PC-9 (cell line): ENCODE results near the gene DERL2. TPM values are rescaled to one million over a fixed set of nuclear protein-coding genes. Genes with fewer than 3 reads are reported as not detected.
A peak's percentile ranks its signal among the peaks of the same experiment; 100 is the strongest.

ENCODE experiments used
- BruUV-seq: library from RNA; stranded (reverse); fragments of 400-500 nt; replicated peaks from 2 replicates; lab custom pipeline; 2021; lab: Mats Ljungman, UMichigan
- CTCF ChIA-PET: fragments of 300-600 bp; sonication (Branson Sonifier 250); formaldehyde crosslinking; loops from one replicate; lab custom pipeline; 2022; ENCODE audit warnings: antibody characterized with exemption; lab: Charles Lee
- POLR2A ChIA-PET: fragments of 300-600 bp; sonication (Branson Sonifier 250); formaldehyde crosslinking; loops from one replicate; lab custom pipeline; 2022; ENCODE audit warnings: antibody characterized with exemption; ENCODE audit not compliant: unreplicated experiment; lab: Charles Lee
- DNase-seq, 2 experiments: peaks; one replicate each; pipeline versions ENCODE4 v3.0.0 to v3.0.0-alpha.2; 2015 to 2022; ENCODE audit warnings: mixed read lengths in 1 of 2
- H2AFZ ChIP-seq: fragments of 200-600 bp; sonication (generic); 2 replicates; pipeline ENCODE4 v1.8.1; 2017; ENCODE audit warnings: antibody characterized with exemption
- H3F3A ChIP-seq: fragments of 200-600 bp; sonication (generic); 2 replicates; pipeline ENCODE4 v1.8.1; 2017; ENCODE audit warnings: antibody characterized with exemption, mild to moderate bottlenecking, low read depth; ENCODE audit not compliant: insufficient read depth
- H3K27ac ChIP-seq: fragments of 200-600 bp; sonication (generic); 2 replicates; pipeline ENCODE4 v1.6.1; 2016; ENCODE audit warnings: mixed run types
- H3K27me3 ChIP-seq: fragments of 200-600 bp; sonication (generic); 2 replicates; pipeline ENCODE4 v1.6.1; 2016; ENCODE audit warnings: low read depth, mixed run types; ENCODE audit not compliant: insufficient read depth
- H3K36me3 ChIP-seq: fragments of 200-600 bp; sonication (generic); 2 replicates; pipeline ENCODE4 v1.6.1; 2016; ENCODE audit warnings: low read depth, mixed run types
- H3K4me1 ChIP-seq: fragments of 200-600 bp; sonication (generic); replicated peaks from 2 replicates; pipeline ENCODE4 v1.6.1; 2016; ENCODE audit warnings: mixed run types; ENCODE audit not compliant: insufficient read depth
- H3K4me2 ChIP-seq: fragments of 200-600 bp; sonication (generic); 2 replicates; pipeline ENCODE4 v1.6.1; 2017; ENCODE audit warnings: mixed run types
- H3K4me3 ChIP-seq: fragments of 200-600 bp; sonication (generic); 2 replicates; pipeline ENCODE4 v1.6.1; 2016; ENCODE audit warnings: mixed run types
- H3K79me2 ChIP-seq: fragments of 200-600 bp; sonication (generic); 2 replicates; pipeline ENCODE4 v1.6.1; 2017; ENCODE audit warnings: low read depth, mixed run types
- H3K9me2 ChIP-seq: fragments of 200-600 bp; sonication (generic); 2 replicates; pipeline ENCODE4 v1.8.1; 2017; ENCODE audit warnings: mild to moderate bottlenecking; ENCODE audit not compliant: insufficient read depth
- H3K9me3 ChIP-seq: fragments of 200-600 bp; sonication (generic); 2 replicates; pipeline ENCODE4 v1.8.1; 2016; ENCODE audit warnings: low read depth; ENCODE audit not compliant: insufficient read depth
- H4K20me1 ChIP-seq: fragments of 200-600 bp; sonication (generic); 2 replicates; pipeline ENCODE4 v1.8.1; 2017; ENCODE audit not compliant: insufficient read depth
- EZH2 ChIP-seq: fragments of 200-600 bp; sonication (generic); IDR thresholded peaks from 2 replicates; pipeline ENCODE4 v1.8.0; 2017; ENCODE audit warnings: antibody characterized with exemption, low read depth
- intact Hi-C: fragments of 100-400 bp; cut with micrococcal nuclease; formaldehyde crosslinking; loops from one replicate; pipeline ENCODE4 v1.10.0; 2022; ENCODE audit not compliant: unreplicated experiment
- total RNA-seq: library from RNA; stranded (reverse); gene quantifications from 2 replicates; pipeline ENCODE4 v1.2.3, GENCODE V29; 2021
- TF ChIP-seq, protein P1 (sequence below): fragments of 200-600 bp; sonication (generic); conservative IDR thresholded peaks from 2 replicates; pipeline ENCODE4 v1.6.1; 2017; ENCODE audit warnings: mixed run types, antibody characterized with exemption, mild to moderate bottlenecking, moderate library complexity

Gene DERL2
- total RNA-seq, 1 experiment from 2014 or later = 71.1 TPM

GRCh38 chr17:5523249-5523648 lies 37.3 kb upstream of the DERL2 start:
- H3K36me3 ChIP-seq = no peaks in the 10 kb centered on the region
- H3K4me2 ChIP-seq = no peak overlapping the region
- ChIA-PET CTCF (no interaction called here), POLR2A (no interaction called here)
- no peaks in the 10 kb centered on the region for H3K9me3 ChIP-seq
- H2AFZ ChIP-seq = no peak overlapping the region
- H3K4me3 ChIP-seq = no peak overlapping the region
- intact Hi-C loops = no loop called here
- H3K4me1 ChIP-seq = no peaks in the 10 kb centered on the region
- H3F3A ChIP-seq = no peaks in the 10 kb centered on the region
- H4K20me1 ChIP-seq = no peaks in the 10 kb centered on the region
- H3K27me3 ChIP-seq = no peaks in the 10 kb centered on the region
- BruUV-seq = no TSS peak
- H3K27ac ChIP-seq = no peak overlapping the region
- no peaks in the 10 kb centered on the region for H3K9me2 ChIP-seq
- DNase-seq = no peak
- no peak for TF ChIP-seq EZH2
- TF ChIP-seq, protein P1, sequence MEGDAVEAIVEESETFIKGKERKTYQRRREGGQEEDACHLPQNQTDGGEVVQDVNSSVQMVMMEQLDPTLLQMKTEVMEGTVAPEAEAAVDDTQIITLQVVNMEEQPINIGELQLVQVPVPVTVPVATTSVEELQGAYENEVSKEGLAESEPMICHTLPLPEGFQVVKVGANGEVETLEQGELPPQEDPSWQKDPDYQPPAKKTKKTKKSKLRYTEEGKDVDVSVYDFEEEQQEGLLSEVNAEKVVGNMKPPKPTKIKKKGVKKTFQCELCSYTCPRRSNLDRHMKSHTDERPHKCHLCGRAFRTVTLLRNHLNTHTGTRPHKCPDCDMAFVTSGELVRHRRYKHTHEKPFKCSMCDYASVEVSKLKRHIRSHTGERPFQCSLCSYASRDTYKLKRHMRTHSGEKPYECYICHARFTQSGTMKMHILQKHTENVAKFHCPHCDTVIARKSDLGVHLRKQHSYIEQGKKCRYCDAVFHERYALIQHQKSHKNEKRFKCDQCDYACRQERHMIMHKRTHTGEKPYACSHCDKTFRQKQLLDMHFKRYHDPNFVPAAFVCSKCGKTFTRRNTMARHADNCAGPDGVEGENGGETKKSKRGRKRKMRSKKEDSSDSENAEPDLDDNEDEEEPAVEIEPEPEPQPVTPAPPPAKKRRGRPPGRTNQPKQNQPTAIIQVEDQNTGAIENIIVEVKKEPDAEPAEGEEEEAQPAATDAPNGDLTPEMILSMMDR = no peak
- H3K79me2 ChIP-seq = no peaks in the 10 kb centered on the region

GRCh38 chr17:5522476-5522875 lies 36.5 kb upstream of the DERL2 start:
- Histone ChIP-seq H3K79me2 (no peaks in the 10 kb centered on the region), H3K36me3 (no peaks in the 10 kb centered on the region), H2AFZ (no peak overlapping the region), H3K9me3 (no peaks in the 10 kb centered on the region), H3F3A (peaks cover 5% of the 10 kb centered on the region; the same call in 1 of the 2 replicates), H3K4me1 (no peaks in the 10 kb centered on the region), H3K27me3 (no peaks in the 10 kb centered on the region), H3K4me3 (no peak overlapping the region), H3K27ac (no peak overlapping the region), H3K9me2 (no peaks in the 10 kb centered on the region), H4K20me1 (no peaks in the 10 kb centered on the region), H3K4me2 (no peak overlapping the region)
- ChIA-PET POLR2A (no interaction called here), CTCF (interaction anchor here (0.6 kb wide), 1 partner anchor 1106 kb away, joined by 3 read pairs; no protein-coding TSS in a partner anchor)
- intact Hi-C loops = no loop called here
- no peak for DNase-seq
- TF ChIP-seq EZH2 = no peak
- TF ChIP-seq, protein P1 = no peak
- BruUV-seq = no TSS peak

DNA sequence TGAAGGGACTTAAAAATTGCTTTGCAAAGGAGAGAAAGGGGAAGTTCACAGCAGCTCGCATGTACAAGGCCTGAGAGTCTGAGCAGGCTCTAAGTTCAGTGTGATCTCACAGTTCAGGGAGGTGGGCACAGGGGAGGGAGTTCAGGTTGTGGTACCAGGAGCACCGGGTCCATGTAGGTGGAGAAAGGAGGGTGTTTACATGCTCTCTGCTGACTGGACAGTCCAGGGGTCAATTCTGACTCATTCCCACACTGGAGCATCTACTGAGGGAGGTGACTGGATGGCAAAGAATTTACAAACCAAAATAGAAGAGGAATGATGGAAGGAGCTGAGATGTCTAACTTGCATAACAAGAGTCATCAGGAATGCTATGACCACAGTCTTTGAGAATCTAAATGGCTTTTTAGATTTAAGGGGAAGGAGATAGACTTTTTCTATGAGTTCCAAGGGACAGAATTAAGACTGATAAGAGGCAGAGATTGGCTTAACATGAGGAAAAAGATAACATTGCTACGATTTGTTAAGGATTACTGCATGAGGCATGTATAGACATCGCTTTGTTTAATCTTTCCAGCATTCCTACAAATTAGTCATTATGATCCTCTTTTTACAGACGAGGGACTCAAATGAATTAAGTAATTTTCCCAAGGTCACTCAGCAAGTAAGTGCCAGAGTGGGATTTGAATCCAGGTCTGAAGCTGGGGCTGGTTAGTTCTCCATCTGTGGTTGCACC lies 30.2 kb upstream of the DERL2 start:
- H4K20me1 ChIP-seq = no peaks in the 10 kb centered on the region
- DNase-seq = peak; percentile 64 to 88
- no peaks in the 10 kb centered on the region for H3K9me3 ChIP-seq
- no peak overlapping the region for H3K4me3 ChIP-seq
- ChIA-PET POLR2A (interaction anchor here (0.6 kb wide), 1 partner anchor 30 kb away, joined by 5 read pairs; the partner anchor contains the start of genes DERL2 and MIS12), CTCF (interaction anchor here (0.6 kb wide), 1 partner anchor 1129 kb away, joined by 3 read pairs; no protein-coding TSS in a partner anchor)
- intact Hi-C loops = no loop called here
- TF ChIP-seq, protein P1 = no peak
- TF ChIP-seq EZH2 = no peak
- no peaks in the 10 kb centered on the region for H3K9me2 ChIP-seq
- no peaks in the 10 kb centered on the region for H3K27me3 ChIP-seq
- peak overlapping the region; percentile 35; the same call in 1 of the 2 replicates for H3K4me2 ChIP-seq
- BruUV-seq = no TSS peak
- H3K36me3 ChIP-seq = no peaks in the 10 kb centered on the region
- H2AFZ ChIP-seq = no peak overlapping the region
- H3F3A ChIP-seq = peaks cover 21% of the 10 kb centered on the region
- no peaks in the 10 kb centered on the region for H3K79me2 ChIP-seq
- peak overlapping the region; percentile 18 for H3K27ac ChIP-seq
- peaks cover 16% of the 10 kb centered on the region for H3K4me1 ChIP-seq
